IPS DF 4.7 (cell line): ENCODE results near the gene SCLY.
"Not testable (repeated sequence)": the region's sequence is repeated elsewhere in the genome, so short reads cannot be mapped to it uniquely, and the experiment has no call there.

Experiments used
- DNase-seq: peaks from one replicate; pipeline ENCODE4 v3.0.0-alpha.2; 2013; ENCODE audit warnings: low spot score; ENCODE audit errors: extremely low read depth

Gene SCLY

GRCh38 chr2:238060542-238061314 is at the start of gene SCLY:
SCLY (plus strand) TSS chr2:238061001; CDS start chr2:238061055, 54 bp downstream.
- peak; percentile 71 for DNase-seq

DNA sequence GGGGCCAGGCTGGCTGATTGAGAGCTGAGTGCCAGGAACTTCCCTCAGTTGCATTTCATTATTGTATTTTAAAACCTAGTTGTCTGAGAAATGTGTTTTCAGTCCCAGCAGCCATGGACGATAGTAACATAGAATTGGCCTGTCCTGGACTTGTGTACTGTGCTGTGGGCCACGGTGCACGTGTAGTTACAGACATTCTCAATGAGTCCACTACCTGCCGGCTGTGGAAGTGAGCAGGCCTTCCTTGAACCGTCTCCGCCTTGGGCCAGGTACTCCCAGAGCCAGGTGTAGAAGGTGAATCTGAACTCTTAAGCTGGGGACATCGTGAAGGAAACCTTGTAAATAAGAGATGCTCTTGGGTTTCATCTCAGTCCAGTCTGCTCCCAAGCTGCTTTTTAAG is 47.0 kb upstream of the SCLY start:
- no peak for DNase-seq

- DNase-seq = no peak
Observed at GRCh38 chr2:238015705-238016104, 45.1 kb upstream of the SCLY start.

- DNase-seq = no peak
Observed at GRCh38 chr2:238016526-238016925, 44.3 kb upstream of the SCLY start.

GRCh38 chr2:238019962-238020361 is 40.8 kb upstream of the SCLY start:
- no peak for DNase-seq

DNA sequence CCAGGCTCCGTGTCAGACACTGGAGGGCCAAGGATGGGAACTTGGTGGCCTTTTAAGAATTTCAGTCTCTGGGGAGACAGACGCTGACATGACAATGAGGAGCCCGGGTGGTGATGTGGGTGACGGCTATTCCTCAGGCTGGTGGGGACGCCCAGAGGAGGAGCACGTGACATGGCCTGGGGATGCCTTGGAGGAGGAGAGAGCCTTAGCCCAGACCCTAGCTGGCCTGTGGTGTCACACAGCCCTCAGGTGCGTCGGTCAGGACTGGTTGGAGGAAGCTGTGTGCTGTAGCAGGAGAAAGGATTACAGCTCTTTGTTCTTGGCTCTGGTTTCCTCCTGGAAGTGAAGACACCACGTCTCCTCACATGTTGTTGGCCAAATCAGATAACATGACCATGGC is 40.0 kb upstream of the SCLY start:
- no peak for DNase-seq

- no peak for DNase-seq
Observed at GRCh38 chr2:238021327-238021726, 39.5 kb upstream of the SCLY start.

DNA sequence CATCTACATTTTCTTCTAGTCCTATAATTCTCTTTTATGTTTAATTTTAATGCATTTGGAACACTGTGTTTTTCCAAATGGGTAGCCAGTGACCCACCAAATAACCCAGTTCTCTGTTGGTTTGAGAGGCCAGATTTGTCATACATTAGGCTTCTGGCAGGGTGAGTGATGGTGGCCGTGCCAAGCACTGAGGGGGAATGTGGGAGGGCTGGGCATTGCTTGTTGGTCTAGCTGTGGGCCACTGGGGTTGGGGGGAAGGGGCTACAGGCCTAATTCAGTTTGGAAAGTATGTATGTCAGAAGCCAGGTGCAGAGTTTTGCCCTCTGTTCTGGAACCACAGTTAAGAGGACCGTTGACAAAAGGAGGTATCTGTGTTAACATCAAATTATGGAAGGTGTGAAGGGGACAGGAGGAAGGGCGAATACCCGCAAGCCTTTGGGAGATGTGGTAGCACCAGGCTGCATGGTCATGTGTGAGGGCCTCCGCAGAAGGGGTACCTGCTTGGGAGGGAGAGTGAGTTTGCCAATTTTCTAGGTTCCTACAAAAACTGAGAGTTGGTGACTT is 38.1 kb upstream of the SCLY start:
- DNase-seq = no peak

DNA sequence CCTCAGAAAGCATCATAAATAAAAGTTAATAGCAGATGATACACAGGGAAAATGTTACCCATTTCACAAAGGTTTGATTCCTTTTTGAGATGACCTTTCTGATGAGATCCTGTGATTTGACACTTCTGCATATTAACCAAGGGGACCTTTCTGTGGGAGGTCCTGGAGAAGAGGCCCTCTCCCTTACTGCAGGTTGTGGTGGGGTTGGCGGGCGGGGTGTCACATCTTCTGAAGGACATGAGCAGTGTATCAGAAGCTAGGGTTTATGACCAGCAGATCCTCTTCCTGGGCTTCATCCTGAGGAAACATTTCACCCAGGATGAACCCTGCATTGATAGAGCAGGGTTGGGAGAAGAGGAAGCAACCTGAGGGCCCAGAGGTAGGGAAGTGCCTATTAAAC is 37.2 kb upstream of the SCLY start:
- no peak for DNase-seq

DNA sequence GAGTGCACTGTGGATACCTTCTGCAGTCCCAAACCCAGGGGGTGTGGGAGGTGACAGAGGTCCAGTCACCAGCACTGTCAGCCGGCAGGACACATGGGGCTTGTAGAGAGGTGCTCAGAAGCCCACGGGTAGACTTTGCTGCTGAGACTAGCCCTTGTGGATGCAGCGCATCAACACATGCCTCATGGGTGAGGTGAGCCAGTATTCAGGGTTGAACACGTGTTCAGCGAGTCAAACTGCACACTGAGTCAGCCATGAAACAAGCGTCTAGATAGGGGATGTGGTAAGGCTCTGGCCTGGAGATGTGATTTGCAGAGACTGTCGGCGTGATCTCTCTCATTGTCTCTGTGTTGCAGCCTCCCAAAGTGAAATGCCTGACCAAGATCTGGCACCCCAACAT is 35.8 kb upstream of the SCLY start:
- DNase-seq = no peak

- no peak for DNase-seq
Observed at GRCh38 chr2:238025741-238026360, 35.0 kb upstream of the SCLY start.

DNA sequence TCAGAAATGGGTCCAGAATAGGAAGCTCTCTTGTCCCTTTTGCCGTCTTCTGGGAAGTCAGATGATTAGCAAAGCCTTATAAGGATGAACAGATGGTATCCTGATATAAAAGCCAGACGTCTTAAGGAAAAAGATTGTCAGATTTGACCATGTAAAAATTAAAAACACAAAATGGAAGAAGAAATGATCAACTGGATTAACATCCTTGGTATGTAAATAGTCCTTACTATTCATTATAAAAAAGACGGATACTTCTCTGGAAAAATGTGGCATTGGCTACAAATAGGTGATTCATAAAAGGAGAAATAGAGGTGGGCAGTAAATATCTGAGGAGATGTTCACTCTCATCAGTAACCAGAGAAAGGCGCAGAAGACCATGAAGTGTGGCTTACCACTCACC is 33.7 kb upstream of the SCLY start:
- no peak for DNase-seq

GRCh38 chr2:238027591-238028415 is 33.0 kb upstream of the SCLY start:
- DNase-seq = no peak

GRCh38 chr2:238029853-238030252 is 30.9 kb upstream of the SCLY start:
- DNase-seq = no peak

DNA sequence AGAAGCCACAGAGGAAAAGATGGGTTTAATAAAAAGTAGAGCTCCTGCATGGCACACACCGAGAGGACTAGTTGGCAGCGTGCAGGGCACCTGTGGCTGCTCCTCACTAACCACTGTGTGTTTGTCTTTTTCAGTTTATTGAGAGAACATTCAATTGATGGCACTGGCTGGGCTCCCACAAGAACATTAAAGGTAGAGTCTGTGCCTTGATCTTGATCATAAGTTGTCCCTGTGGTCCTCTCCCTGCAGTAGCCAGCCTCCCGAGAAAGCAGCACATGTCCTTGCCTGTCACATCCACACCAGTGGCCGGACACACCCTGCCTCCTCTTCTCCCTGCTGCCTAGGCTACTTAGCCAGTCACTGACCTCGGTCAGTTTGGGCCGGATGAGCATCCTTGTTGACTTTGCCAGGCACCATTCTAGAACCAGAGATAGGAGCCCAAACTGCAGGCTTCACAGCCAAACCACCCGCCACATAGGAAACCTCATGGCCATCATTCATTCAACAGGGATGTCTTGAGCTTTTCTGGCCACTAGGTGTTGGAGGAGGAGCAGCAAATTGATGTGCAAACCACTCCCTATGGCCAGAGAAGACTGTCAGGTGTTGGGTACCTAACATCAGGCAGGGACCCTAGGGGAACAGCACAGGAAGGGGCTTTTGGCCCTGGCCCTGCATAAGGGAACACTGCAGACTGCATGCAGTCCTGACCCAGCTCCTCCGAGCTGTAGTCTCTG is 30.2 kb upstream of the SCLY start:
- no peak for DNase-seq

DNA sequence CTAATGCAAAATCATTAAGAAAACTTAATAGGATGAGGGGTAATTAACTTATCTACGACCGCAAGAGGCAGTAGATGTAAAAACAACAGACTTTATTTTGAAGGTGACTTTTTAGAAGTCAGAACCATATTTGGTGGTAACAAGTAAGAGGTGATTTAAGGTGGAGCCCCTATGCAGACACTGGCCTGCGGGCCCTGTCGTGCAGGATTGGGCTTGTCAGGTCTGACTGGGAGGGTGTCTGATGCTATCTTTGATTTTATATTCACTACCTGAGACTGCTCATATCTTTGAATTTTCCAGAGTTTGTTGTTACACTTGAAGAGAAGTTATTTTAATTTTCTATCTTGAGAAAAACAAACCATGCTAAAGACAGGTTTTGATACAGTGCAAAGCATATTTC is 29.1 kb upstream of the SCLY start:
- no peak for DNase-seq

DNA sequence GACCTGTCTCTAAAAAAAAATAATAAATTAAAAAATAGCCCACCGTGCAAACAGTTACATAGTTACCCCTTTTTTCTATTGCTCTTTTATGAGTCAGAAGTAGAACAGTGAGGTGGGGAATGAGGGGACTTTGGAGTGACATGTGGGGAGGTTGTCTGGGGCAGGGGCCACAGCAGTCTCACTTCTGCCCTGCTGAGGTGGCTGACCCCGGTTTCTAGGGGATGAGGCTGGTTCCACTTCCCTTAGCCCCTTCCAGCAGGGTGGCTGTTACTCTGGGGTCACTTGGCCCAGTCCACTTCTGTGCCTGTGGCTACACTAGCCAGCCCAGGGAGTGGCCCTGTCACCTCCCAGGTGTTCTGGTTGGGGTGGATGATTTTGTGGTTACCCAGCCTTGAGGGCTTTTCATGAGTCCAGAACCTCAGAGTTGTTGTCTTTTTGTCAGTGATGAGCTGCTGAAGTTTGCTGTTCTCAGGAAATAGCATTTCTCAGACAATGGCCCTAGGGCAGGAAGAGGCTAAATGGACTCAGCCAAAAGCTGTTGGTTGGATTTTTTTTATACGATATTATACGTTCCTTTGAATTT is 28.0 kb upstream of the SCLY start:
- no peak for DNase-seq

DNA sequence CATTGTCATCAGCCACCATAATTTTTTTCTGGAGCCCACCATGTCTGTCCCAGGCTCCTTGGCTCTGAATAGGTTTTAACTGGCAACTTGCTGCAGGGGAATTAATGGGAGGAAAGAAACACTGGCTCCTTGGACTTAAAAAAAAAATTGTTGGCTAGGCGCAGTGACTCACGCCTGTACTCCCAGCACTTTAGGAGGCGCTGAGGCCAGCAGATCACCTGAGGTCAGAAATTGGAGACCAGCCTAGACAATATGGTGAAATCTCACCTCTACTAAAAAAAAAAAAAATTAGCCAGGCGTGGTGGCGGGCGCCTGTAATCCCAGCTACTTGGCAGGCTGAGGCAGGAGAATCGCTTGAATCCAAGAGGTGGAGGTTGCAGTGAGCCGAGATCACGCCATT is 26.8 kb upstream of the SCLY start:
- DNase-seq = not testable (repeated sequence)

DNA sequence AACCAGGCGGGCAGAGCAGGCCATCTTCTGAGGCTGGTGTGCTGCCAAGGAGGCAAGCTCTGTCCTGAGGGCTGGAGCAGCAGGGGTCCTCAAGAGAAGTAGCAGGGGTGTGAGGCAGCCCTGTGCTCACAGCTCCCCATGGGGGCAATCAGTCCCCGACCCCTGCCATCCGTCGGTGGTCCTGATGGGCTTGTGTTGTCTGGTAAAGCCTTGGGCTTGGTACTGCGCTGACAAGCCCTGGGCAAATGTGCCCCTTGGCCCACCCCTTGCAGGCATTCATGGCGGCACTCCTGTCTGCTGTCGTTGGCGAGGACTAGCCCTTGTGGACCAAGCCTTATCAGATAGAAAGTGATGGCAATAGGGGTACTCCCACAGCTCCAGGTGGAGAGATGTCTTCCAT is 22.6 kb upstream of the SCLY start:
- DNase-seq = no peak

DNA sequence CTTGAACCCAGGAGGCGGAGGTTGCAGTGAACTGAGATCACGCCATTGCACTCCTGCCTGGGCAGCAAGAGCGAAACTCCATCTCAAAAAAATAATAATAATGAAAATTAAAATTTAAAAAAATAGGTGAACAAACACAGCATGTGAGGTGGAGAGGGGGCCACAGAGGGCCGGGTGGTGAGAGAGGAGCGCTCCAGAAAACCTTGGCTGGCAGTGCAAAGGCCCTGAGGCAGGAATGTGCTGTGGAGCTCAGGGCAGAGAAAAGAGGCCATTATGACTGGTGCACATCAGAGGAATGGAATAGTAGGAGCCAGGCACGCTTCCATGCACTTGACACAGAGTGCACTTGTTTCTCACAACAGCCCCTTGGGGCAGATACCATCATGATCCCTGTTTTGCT is 21.6 kb upstream of the SCLY start:
- DNase-seq = no peak

DNA sequence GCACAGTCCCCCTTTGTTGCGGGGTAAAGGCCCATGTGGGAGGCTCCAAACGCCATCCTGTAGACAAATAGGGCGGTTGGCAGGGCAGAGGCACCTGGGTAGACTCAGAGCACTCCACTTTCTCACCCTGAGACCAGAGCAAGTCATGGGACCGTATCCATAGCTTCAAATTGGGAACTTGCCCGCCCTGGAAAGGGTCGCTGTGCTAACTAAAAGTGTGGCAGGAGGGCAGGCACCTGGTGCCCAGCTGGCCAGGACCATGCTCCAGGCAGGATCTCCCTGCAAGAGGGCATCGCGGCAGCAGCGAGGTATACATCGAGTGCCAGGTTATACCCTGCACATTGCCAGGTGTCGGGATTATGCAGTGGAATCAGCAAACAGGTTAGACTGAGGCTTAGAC is 20.8 kb upstream of the SCLY start:
- no peak for DNase-seq
